Neural crest cell (in vitro differentiated cells): ENCODE data around the gene VPS4A. TPM values are rescaled to one million over a fixed set of nuclear protein-coding genes. Genes with fewer than 3 reads are reported as not detected.
A peak's percentile ranks its signal among the peaks of the same experiment; 100 is the strongest.

ENCODE experiments used
- DNase-seq: peaks from one replicate; pipeline ENCODE4 v3.0.0; 2021; ENCODE audit warnings: low read depth, mixed read lengths, low spot score
- H3K27ac Mint-ChIP-seq: one replicate; pipeline ENCODE4 v1.8.0; 2021; ENCODE audit warnings: mild to moderate bottlenecking, mixed read lengths; ENCODE audit not compliant: unreplicated experiment
- H3K27me3 Mint-ChIP-seq: 2 replicates; pipeline ENCODE4 v1.8.0; 2021; ENCODE audit warnings: low read depth, mild to moderate bottlenecking, mixed read lengths
- H3K36me3 Mint-ChIP-seq: 2 replicates; pipeline ENCODE4 v1.8.0; 2021; ENCODE audit warnings: low read depth, mild to moderate bottlenecking, mixed read lengths
- H3K4me1 Mint-ChIP-seq: 2 replicates; pipeline ENCODE4 v1.8.0; 2021; ENCODE audit warnings: mixed read lengths
- H3K4me3 Mint-ChIP-seq: one replicate; pipeline ENCODE4 v1.8.0; 2021; ENCODE audit warnings: mild to moderate bottlenecking, mixed read lengths
- H3K9me3 Mint-ChIP-seq: 2 replicates; pipeline ENCODE4 v1.8.0; 2021; ENCODE audit warnings: mixed read lengths
- CTCF ChIP-seq: fragments of 200-600 bp; sonication (generic); conservative IDR thresholded peaks from 2 replicates; pipeline ENCODE4 v1.5.0; 2021; ENCODE audit warnings: antibody characterized with exemption, mild to moderate bottlenecking
- total RNA-seq: library from RNA; stranded (reverse); gene quantifications from 2 replicates; pipeline ENCODE4 v1.2.1, GENCODE V29; 2021

Gene VPS4A
- total RNA-seq, 1 donor from 2014 or later, result 35.3 TPM

GRCh38 chr16:69328854-69329316 lies 17.7 kb downstream of the VPS4A start:
- no peak for TF ChIP-seq CTCF
- H3K27me3 Mint-ChIP-seq, result no peaks in the 10 kb centered on the region
- H3K36me3 Mint-ChIP-seq, result peaks cover 10% of the 10 kb centered on the region
- peaks cover 27% of the 10 kb centered on the region for H3K4me1 Mint-ChIP-seq
- peak overlapping the region; percentile 88 for H3K4me3 Mint-ChIP-seq
- H3K9me3 Mint-ChIP-seq, result no peaks in the 10 kb centered on the region
- no peak for DNase-seq
- no peak overlapping the region for H3K27ac Mint-ChIP-seq

GRCh38 chr16:69329369-69330285 lies 18.5 kb downstream of the VPS4A start:
- no peak for DNase-seq
- TF ChIP-seq CTCF, result no peak
- no peak overlapping the region for H3K27ac Mint-ChIP-seq
- H3K9me3 Mint-ChIP-seq, result no peaks in the 10 kb centered on the region
- H3K36me3 Mint-ChIP-seq, result peaks cover 13% of the 10 kb centered on the region
- H3K27me3 Mint-ChIP-seq, result no peaks in the 10 kb centered on the region
- peaks cover 27% of the 10 kb centered on the region for H3K4me1 Mint-ChIP-seq
- H3K4me3 Mint-ChIP-seq, result peak overlapping the region; percentile 88

- Mint-ChIP-seq H3K4me1 (peaks cover 27% of the 10 kb centered on the region), H3K36me3 (peaks cover 13% of the 10 kb centered on the region), H3K9me3 (no peaks in the 10 kb centered on the region), H3K27ac (peak within 1 kb of the TSS; percentile 50), H3K4me3 (peak within 1 kb of the TSS; percentile 88), H3K27me3 (no peaks in the 10 kb centered on the region)
- TF ChIP-seq CTCF, result no peak
- DNase-seq, result peak; percentile 87
These were observed 19.3 kb downstream of the VPS4A start, which contains the start of gene PDF for GRCh38 chr16:69330286-69331109. Gene PDF, minus strand, starts transcription at chr16:69330588. Its CDS starts 18 bp downstream, at chr16:69330570.

DNA sequence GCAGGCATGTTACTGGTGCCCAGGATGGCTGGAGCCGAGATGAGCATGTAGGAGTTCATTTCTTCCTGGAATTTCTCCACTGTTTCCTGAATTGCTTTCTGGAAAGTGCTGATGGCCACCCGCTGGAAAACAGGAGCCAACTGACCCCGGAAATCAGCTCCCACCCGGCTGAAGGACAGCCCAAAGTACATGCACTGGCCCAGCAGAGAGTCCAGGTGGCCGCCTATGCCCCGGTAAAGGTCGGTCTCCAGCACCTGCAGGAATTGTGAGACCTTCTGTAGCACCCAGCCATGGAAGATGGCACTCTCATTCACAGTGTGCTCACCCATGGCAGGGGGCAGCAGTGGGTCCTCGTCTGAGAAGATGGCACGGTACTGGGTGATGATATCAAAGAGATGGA lies 23.5 kb downstream of the VPS4A start:
- TF ChIP-seq CTCF, result no peak
- H3K27ac Mint-ChIP-seq, result no peak overlapping the region

GRCh38 chr16:69338557-69339288 lies 27.6 kb downstream of the VPS4A start:
- H3K36me3 Mint-ChIP-seq, result peaks cover 20% of the 10 kb centered on the region
- H3K9me3 Mint-ChIP-seq, result no peaks in the 10 kb centered on the region
- peaks cover 31% of the 10 kb centered on the region for H3K4me1 Mint-ChIP-seq
- no peaks in the 10 kb centered on the region for H3K27me3 Mint-ChIP-seq
- H3K4me3 Mint-ChIP-seq, result peak overlapping the region; percentile 99
- DNase-seq, result no peak
- no peak for TF ChIP-seq CTCF
- H3K27ac Mint-ChIP-seq, result peak overlapping the region; percentile 84

More for the DNA sequence above, 23.5 kb downstream of the VPS4A start:
- Mint-ChIP-seq H3K36me3 (peaks cover 17% of the 10 kb centered on the region), H3K27me3 (no peaks in the 10 kb centered on the region), H3K4me1 (peaks cover 15% of the 10 kb centered on the region), H3K4me3 (peak overlapping the region; percentile 62), H3K9me3 (no peaks in the 10 kb centered on the region)
- no peak for DNase-seq
